ENCODE data around the gene PCNT. TPM values are rescaled to one million over a fixed set of nuclear protein-coding genes. Genes with fewer than 3 reads are reported as not detected.

Gene PCNT
- total and polyA plus RNA-seq, 2 donors (not counting 1 experiment from before 2014, with no cell fraction given): 20.3 to 58.1 TPM

DNA sequence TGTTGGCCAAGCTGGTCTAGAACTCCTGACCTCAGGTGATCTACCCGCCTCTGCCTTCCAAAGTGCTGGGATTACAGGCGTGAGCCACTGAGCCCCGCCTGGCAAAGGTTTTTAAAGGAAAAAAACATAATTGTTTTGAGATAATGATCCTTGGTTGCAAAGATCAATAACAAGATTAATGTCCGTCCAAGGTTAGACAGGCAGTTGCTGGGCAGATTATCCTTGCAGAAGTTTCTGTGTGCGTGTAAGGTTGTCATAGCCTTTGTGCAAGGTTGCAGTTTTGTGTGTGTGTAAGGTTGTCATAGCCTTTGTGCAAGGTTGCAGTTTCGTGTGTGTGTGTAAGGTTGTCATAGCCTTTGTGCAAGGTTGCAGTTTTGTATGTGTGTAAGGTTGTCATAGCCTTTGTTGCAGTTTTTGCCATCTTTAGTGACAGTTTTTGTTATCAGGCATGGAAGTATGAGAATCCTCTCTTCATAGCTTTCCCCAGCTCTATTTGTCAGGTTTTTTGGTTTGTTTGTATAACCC lies 34.2 kb upstream of the PCNT start:
- Mint-ChIP-seq H3K4me1 (peaks cover 28% of the 10 kb centered on the region), H3K4me3 (no peak overlapping the region), H3K9me3 (ENCODE audit: insufficient read depth) (no peaks in the 10 kb centered on the region), H3K27ac (peak overlapping the region; percentile 29), H3K27me3 (no peaks in the 10 kb centered on the region)
- Histone ChIP-seq H3K36me3 (replicated peaks in 1 of 2; ENCODE audit: control extremely low read depth in 1 of 2, control insufficient read depth in 1 of 2, extremely low read depth in 1 of 2, insufficient read depth in 2 of 2, low read length in 1 of 2) (peaks cover 2 to 12% of the 10 kb centered on the region in 2 experiments), H3K79me2 (ENCODE audit: control insufficient read depth, insufficient read depth, low read length) (peaks cover 11% of the 10 kb centered on the region), H3K4me1 (ENCODE audit: control insufficient read depth in 2 of 2, insufficient read depth in 2 of 2, low read length in 2 of 2) (peaks cover 15 to 28% of the 10 kb centered on the region in 2 donors), H3K4me2 (replicated peaks; ENCODE audit: low read depth, low read length, poor library complexity, severe bottlenecking) (no peak overlapping the region), H3K27ac (ENCODE audit: low read length in 2 of 2) (no peak overlapping the region), H3K9ac (ENCODE audit: low read length) (no peak overlapping the region), H3K27me3 (replicated peaks in 1 of 4; ENCODE audit: control extremely low read depth in 1 of 4, control insufficient read depth in 3 of 4, insufficient read depth in 4 of 4, low read length in 3 of 4) (no peaks in the 10 kb centered on the region), H4K20me1 (ENCODE audit: control insufficient read depth, insufficient read depth, low read length, poor library complexity, severe bottlenecking) (peaks cover 6% of the 10 kb centered on the region), H3K4me3 (ENCODE audit: control extremely low read depth in 1 of 5, extremely low read depth in 1 of 5, insufficient read depth in 1 of 5, low read depth in 2 of 5, low read length in 4 of 5) (no peak overlapping the region), H3K9me3 (ENCODE audit: control extremely low read depth in 1 of 3, control insufficient read depth in 2 of 3, insufficient read depth in 1 of 3, low read length in 2 of 3) (peaks cover 0 to 9% (median 3%) of the 10 kb centered on the region in 3 donors), H2AFZ (ENCODE audit: insufficient read depth, low read depth, low read length, poor library complexity, severe bottlenecking) (no peak overlapping the region)
- DNase-seq: no peak
- ChIA-PET CTCF (interaction anchor here (0.7 kb wide), 1 partner anchor 11 kb away, joined by 4 read pairs; no protein-coding TSS in a partner anchor), POLR2A (no interaction called here)
- no peak for TF ChIP-seq EZH2 (IDR thresholded peaks at IDR 0.05; ENCODE audit: borderline replicate concordance, insufficient read depth, low read depth, low read length, poor library complexity, severe bottlenecking)
- TF ChIP-seq, protein P1, sequence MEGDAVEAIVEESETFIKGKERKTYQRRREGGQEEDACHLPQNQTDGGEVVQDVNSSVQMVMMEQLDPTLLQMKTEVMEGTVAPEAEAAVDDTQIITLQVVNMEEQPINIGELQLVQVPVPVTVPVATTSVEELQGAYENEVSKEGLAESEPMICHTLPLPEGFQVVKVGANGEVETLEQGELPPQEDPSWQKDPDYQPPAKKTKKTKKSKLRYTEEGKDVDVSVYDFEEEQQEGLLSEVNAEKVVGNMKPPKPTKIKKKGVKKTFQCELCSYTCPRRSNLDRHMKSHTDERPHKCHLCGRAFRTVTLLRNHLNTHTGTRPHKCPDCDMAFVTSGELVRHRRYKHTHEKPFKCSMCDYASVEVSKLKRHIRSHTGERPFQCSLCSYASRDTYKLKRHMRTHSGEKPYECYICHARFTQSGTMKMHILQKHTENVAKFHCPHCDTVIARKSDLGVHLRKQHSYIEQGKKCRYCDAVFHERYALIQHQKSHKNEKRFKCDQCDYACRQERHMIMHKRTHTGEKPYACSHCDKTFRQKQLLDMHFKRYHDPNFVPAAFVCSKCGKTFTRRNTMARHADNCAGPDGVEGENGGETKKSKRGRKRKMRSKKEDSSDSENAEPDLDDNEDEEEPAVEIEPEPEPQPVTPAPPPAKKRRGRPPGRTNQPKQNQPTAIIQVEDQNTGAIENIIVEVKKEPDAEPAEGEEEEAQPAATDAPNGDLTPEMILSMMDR (IDR thresholded peaks at IDR 0.05): no peak
- 73% methylated on average over 6 of the region's 6 CpGs for WGBS (ENCODE audit: insufficient coverage)
- no peak for ATAC-seq (ENCODE audit: low read depth)
- intact Hi-C loops (cut with micrococcal nuclease): no loop called here

DNA sequence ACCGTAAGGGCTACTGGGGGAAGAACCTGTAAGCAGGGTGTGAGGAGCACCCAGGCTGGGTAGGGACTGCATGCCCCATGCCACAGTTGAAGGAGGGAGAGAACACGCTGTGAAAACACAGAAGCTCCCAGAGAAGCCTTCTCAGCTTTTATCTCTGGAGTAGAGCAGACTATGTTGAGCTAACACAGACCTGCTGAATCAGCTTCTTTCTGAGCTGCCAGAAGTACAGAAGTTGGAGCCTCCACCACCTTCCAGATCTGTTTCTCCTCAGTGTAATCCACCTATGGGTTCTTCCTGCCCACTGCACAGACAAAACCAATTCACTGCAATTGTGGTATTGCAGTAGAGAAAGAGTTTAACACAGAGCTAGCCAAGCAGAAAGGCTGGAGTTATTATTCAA lies 32.4 kb upstream of the PCNT start:
- H3K4me2 ChIP-seq (replicated peaks; ENCODE audit: low read depth, low read length, poor library complexity, severe bottlenecking): no peak overlapping the region
- no peak overlapping the region for H3K27ac ChIP-seq (ENCODE audit: low read length in 2 of 2)
- WGBS (ENCODE audit: insufficient coverage): 94% methylated on average over 2 of the region's 2 CpGs
- TF ChIP-seq EZH2 (IDR thresholded peaks at IDR 0.05; ENCODE audit: borderline replicate concordance, insufficient read depth, low read depth, low read length, poor library complexity, severe bottlenecking): no peak
- TF ChIP-seq, protein P1 (IDR thresholded peaks at IDR 0.05): no peak
- POLR2A ChIA-PET: no interaction called here
- no peak overlapping the region for H3K9ac ChIP-seq (ENCODE audit: low read length)
- ATAC-seq (ENCODE audit: low read depth) (no peak), DNase-seq (no peak)
- H3K36me3 ChIP-seq (replicated peaks in 1 of 2; ENCODE audit: control extremely low read depth in 1 of 2, control insufficient read depth in 1 of 2, extremely low read depth in 1 of 2, insufficient read depth in 2 of 2, low read length in 1 of 2): peaks cover 2 to 12% of the 10 kb centered on the region in 2 experiments
- no peaks in the 10 kb centered on the region for H3K27me3 ChIP-seq (replicated peaks in 1 of 4; ENCODE audit: control extremely low read depth in 1 of 4, control insufficient read depth in 3 of 4, insufficient read depth in 4 of 4, low read length in 3 of 4)
- H3K27me3 Mint-ChIP-seq: no peaks in the 10 kb centered on the region
- H3K4me1 ChIP-seq (ENCODE audit: control insufficient read depth in 2 of 2, insufficient read depth in 2 of 2, low read length in 2 of 2): peaks cover 16 to 23% of the 10 kb centered on the region in 2 donors
- CTCF ChIA-PET: no interaction called here
- H4K20me1 ChIP-seq (ENCODE audit: control insufficient read depth, insufficient read depth, low read length, poor library complexity, severe bottlenecking): no peaks in the 10 kb centered on the region
- peaks cover 2% of the 10 kb centered on the region for H3K79me2 ChIP-seq (ENCODE audit: control insufficient read depth, insufficient read depth, low read length)
- no peaks in the 10 kb centered on the region for H3K9me3 Mint-ChIP-seq (ENCODE audit: insufficient read depth)
- H3K9me3 ChIP-seq (ENCODE audit: control extremely low read depth in 1 of 3, control insufficient read depth in 2 of 3, insufficient read depth in 1 of 3, low read length in 2 of 3): peaks cover 0 to 12% (median 3%) of the 10 kb centered on the region in 3 donors
- H2AFZ ChIP-seq (ENCODE audit: insufficient read depth, low read depth, low read length, poor library complexity, severe bottlenecking): no peak overlapping the region
- H3K27ac Mint-ChIP-seq: no peak overlapping the region
- H3K4me3 Mint-ChIP-seq: no peak overlapping the region
- H3K4me1 Mint-ChIP-seq: peaks cover 22% of the 10 kb centered on the region
- H3K4me3 ChIP-seq (ENCODE audit: control extremely low read depth in 1 of 5, extremely low read depth in 1 of 5, insufficient read depth in 1 of 5, low read depth in 2 of 5, low read length in 4 of 5): no peak overlapping the region
- intact Hi-C loops (cut with micrococcal nuclease): no loop called here

All from B cell (primary cell).